GM12873 (cell line): Measurements from ENCODE around the gene VAC14.

Source experiments
- TF ChIP-seq, protein P1 (sequence below): IDR thresholded peaks from 2 replicates; pipeline ENCODE4 v1.5.1; 2012; ENCODE audit warnings: low read depth, mild to moderate bottlenecking, moderate library complexity, low read length, control low read depth; ENCODE audit not compliant: insufficient read depth; ENCODE audit errors: missing control alignments

Gene VAC14

DNA sequence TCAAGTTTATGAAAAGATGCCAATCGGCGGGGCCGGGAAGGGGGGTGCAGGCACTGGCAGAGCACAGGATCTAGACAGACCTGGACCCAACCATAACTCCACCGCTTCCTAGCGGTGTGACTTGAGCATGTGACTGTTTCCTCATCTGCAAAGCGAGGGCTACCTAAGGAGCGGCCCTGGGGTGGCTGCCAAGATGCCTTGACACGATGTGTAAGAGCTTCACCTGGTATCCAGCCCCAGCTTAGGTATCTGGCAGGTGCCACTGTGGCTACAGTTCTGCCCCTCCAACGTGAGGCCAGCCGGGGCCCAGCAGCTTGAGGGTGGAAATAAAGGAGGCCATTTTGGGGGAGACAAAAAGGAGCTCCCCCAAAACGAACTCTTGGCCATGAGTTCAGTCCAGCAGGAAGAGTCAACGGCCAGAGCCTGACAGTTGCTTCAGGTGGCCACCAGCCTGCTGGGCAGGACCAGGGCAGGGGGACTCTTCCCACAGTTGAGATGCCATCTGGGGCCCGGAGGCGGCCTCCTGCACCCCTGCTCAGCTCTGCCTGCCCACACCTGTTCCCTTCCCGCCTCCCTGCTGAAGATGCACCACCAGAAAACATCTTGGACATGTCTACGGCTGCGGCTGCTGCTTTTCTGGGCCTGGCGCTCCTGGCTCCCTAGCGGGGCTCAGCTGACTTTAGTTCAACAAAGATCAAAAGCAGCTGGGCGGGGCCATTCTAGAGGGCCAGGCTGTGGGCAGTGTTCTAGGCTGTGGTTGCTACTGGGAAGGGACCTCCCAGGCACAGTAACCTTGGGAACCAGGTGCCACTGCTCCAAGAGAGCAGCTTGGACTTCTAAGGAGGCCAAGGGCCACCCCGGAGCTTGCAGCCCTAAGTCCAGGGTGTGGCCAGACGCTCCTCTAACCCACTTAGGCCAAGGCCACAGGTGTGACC lies 111.7 kb downstream of the VAC14 start:
- TF ChIP-seq, protein P1, sequence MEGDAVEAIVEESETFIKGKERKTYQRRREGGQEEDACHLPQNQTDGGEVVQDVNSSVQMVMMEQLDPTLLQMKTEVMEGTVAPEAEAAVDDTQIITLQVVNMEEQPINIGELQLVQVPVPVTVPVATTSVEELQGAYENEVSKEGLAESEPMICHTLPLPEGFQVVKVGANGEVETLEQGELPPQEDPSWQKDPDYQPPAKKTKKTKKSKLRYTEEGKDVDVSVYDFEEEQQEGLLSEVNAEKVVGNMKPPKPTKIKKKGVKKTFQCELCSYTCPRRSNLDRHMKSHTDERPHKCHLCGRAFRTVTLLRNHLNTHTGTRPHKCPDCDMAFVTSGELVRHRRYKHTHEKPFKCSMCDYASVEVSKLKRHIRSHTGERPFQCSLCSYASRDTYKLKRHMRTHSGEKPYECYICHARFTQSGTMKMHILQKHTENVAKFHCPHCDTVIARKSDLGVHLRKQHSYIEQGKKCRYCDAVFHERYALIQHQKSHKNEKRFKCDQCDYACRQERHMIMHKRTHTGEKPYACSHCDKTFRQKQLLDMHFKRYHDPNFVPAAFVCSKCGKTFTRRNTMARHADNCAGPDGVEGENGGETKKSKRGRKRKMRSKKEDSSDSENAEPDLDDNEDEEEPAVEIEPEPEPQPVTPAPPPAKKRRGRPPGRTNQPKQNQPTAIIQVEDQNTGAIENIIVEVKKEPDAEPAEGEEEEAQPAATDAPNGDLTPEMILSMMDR = no peak

DNA sequence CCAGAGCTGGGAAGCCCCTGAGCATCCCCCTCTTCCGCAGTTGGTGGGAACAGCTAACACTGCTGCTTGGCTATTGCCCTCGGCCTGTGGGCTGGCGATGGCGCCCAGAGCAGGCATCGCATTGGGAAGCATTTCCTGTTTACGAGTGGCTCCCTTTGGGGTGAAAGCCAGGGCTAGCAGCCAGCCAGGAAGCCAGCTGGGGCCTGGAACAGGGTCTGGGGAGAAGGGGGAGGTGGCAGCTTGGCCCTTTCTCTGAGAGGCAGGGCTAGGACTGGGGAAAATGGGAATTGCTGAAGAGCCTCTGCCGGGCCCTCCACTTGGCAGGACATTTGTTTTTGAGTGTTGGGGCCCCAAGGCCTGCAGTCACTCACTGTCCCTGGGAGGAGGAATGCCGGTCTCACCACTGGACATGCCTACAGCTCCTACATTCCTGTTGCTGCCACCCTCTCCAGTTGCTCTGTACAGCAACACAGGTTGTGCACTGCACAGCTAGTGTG lies 112.7 kb downstream of the VAC14 start:
- TF ChIP-seq, protein P1 = no peak

- TF ChIP-seq, protein P1 = no peak
These were observed 113.2 kb downstream of the VAC14 start for GRCh38 chr16:70687671-70688245.

- TF ChIP-seq, protein P1 = no peak
These were observed 113.9 kb downstream of the VAC14 start for GRCh38 chr16:70687102-70687511.

- TF ChIP-seq, protein P1 = no peak
These were observed 114.4 kb downstream of the VAC14 start for GRCh38 chr16:70686376-70687101.

GRCh38 chr16:70685938-70686375 lies 115.0 kb downstream of the VAC14 start, which contains the start of gene MTSS2:
Gene MTSS2 (minus strand): TSS chr16:70686053. CDS start chr16:70685791, 262 bp downstream.
- TF ChIP-seq, protein P1 = no peak
